GM12878 (cell line): ENCODE data around the gene CTRB2. TPM values are rescaled to one million over a fixed set of nuclear protein-coding genes. Genes with fewer than 3 reads are reported as not detected.

ENCODE experiments used
- ATAC-seq: fragments of 200-7000 bp; cut with Tn5 transposase; 3 replicates; pipeline ENCODE4 v1.9.1; 2020; ENCODE audit warnings: mild to moderate bottlenecking, moderate library complexity
- BruUV-seq: library from RNA; stranded (reverse); fragments of 400-500 nt; replicated peaks from 2 replicates; lab custom pipeline; 2021; lab: Mats Ljungman, UMichigan
- CTCF ChIA-PET: fragments of 300-600 bp; sonication (Branson Sonifier 250); formaldehyde crosslinking; extraction: SDS; loops from one replicate; lab custom pipeline; 2021; ENCODE audit warnings: inconsistent platforms; lab: Yijun Ruan, JAX
- POLR2A ChIA-PET: fragments of 350-600 bp; formaldehyde crosslinking; extraction: SDS; loops from one replicate; lab custom pipeline; 2021; ENCODE audit warnings: inconsistent platforms; lab: Charles Lee
- RAD21 ChIA-PET: fragments of 300-600 bp; sonication (Branson Sonifier 250); formaldehyde crosslinking; loops from one replicate; lab custom pipeline; 2023; ENCODE audit warnings: antibody characterized with exemption; ENCODE audit not compliant: unreplicated experiment; lab: Charles Lee
- SMC1A ChIA-PET: fragments of 300-600 bp; sonication (Branson Sonifier 250); formaldehyde crosslinking; loops from one replicate; lab custom pipeline; 2023; ENCODE audit not compliant: unreplicated experiment, uncharacterized antibody; lab: Charles Lee
- DNase-seq: peaks from one replicate; pipeline ENCODE4 v3.0.0-alpha.2; 2011; ENCODE audit warnings: low read depth, low spot score
- FAIRE-seq: peaks from 3 replicates; lab custom pipeline; 2011; peaks lifted over from hg19 to GRCh38; lab: Jason Lieb, UNC
- H2AFZ ChIP-seq: 2 replicates; pipeline ENCODE4 v1.6.0; 2011; ENCODE audit warnings: low read depth, low read length, control low read depth; ENCODE audit not compliant: control insufficient read depth
- H3K27ac ChIP-seq: 2 replicates; pipeline ENCODE4 v1.5.1; 2011; ENCODE audit warnings: control low read depth; ENCODE audit not compliant: control insufficient read depth, insufficient read depth
- H3K27me3 ChIP-seq, 2 experiments: replicated peaks in 1 of 2; 2 replicates each; pipeline versions ENCODE4 v1.6.0 to v1.6.1; 2011; ENCODE audit warnings: low read length in 1 of 2; ENCODE audit not compliant: control insufficient read depth in 2 of 2, insufficient read depth in 2 of 2
- H3K36me3 ChIP-seq, 2 experiments: 2 replicates each; pipeline ENCODE4 v1.5.1; 2011; ENCODE audit warnings: low read length in 1 of 2; ENCODE audit not compliant: control insufficient read depth in 2 of 2, insufficient read depth in 2 of 2
- H3K4me1 ChIP-seq: 2 replicates; pipeline ENCODE4 v1.6.1; 2011; ENCODE audit warnings: mild to moderate bottlenecking, low read length, moderate library complexity, mixed read lengths; ENCODE audit not compliant: control insufficient read depth, insufficient read depth
- H3K4me2 ChIP-seq: 2 replicates; pipeline ENCODE4 v1.6.0; 2011; ENCODE audit warnings: control low read depth; ENCODE audit not compliant: control insufficient read depth, insufficient read depth
- H3K4me3 ChIP-seq: fragments of 200-600 bp; sonication (generic); 2 replicates; pipeline ENCODE4 v1.5.1; 2016
- H3K79me2 ChIP-seq: 2 replicates; pipeline ENCODE4 v1.6.0; 2011; ENCODE audit warnings: low read length; ENCODE audit not compliant: control insufficient read depth, insufficient read depth
- H3K9ac ChIP-seq: 2 replicates; pipeline ENCODE4 v1.8.0; 2011; ENCODE audit warnings: low read length, control low read depth, mixed read lengths; ENCODE audit not compliant: control insufficient read depth, insufficient read depth
- H3K9me3 ChIP-seq: replicated peaks from 3 replicates; pipeline ENCODE4 v1.5.1; 2011; ENCODE audit warnings: mild to moderate bottlenecking, low read length; ENCODE audit not compliant: control insufficient read depth, insufficient read depth
- H4K20me1 ChIP-seq: 2 replicates; pipeline ENCODE4 v1.6.0; 2011; ENCODE audit not compliant: control insufficient read depth, insufficient read depth
- CBX5 ChIP-seq: sonication (generic); IDR thresholded peaks from 2 replicates; pipeline ENCODE4 v1.6.1; 2016; ENCODE audit warnings: low read depth, moderate library complexity, mild to moderate bottlenecking, inconsistent platforms
- CHD4 ChIP-seq: fragments of 200-600 bp; sonication (generic); IDR thresholded peaks from 2 replicates; pipeline ENCODE4 v1.6.1; 2016; ENCODE audit warnings: mild to moderate bottlenecking
- ESRRA ChIP-seq: IDR thresholded peaks from 2 replicates; pipeline ENCODE4 v1.6.1; 2012; ENCODE audit warnings: mild to moderate bottlenecking, low read length, improper control_type of control experiment
- EZH2 ChIP-seq: IDR thresholded peaks from 2 replicates; pipeline ENCODE4 v1.6.1; 2012; ENCODE audit warnings: low read depth, mild to moderate bottlenecking, control low read depth, inconsistent platforms, low read length, borderline replicate concordance; ENCODE audit not compliant: control insufficient read depth
- FOXK2 ChIP-seq: fragments of 450-650 bp; IDR thresholded peaks from 2 replicates; pipeline ENCODE4 v1.6.1; 2017; ENCODE audit warnings: mild to moderate bottlenecking, moderate library complexity
- GATAD2B ChIP-seq: fragments of 450-650 bp; conservative IDR thresholded peaks from 2 replicates; pipeline ENCODE4 v1.6.1; 2017; ENCODE audit warnings: low read depth, mild to moderate bottlenecking, moderate library complexity
- HDAC2 ChIP-seq: fragments of 200-600 bp; sonication (generic); IDR thresholded peaks from 2 replicates; pipeline ENCODE4 v1.6.1; 2017
- SP1 ChIP-seq: IDR thresholded peaks from one replicate; pipeline ENCODE4 v1.6.1; 2011; ENCODE audit warnings: low read depth, low read length
- STAT3 ChIP-seq: IDR thresholded peaks from 2 replicates; pipeline ENCODE4 v1.6.1; 2011; ENCODE audit warnings: low read depth, low read length, improper control_type of control experiment
- SUPT20H ChIP-seq: IDR thresholded peaks from 2 replicates; pipeline ENCODE4 v1.6.1; 2011; ENCODE audit warnings: low read depth, mild to moderate bottlenecking, low read length, moderate library complexity, borderline replicate concordance; ENCODE audit not compliant: control insufficient read depth
- ZNF687 ChIP-seq: fragments of 450-650 bp; IDR thresholded peaks from 2 replicates; pipeline ENCODE4 v1.6.1; 2017; ENCODE audit warnings: mild to moderate bottlenecking, moderate library complexity
- WGBS: methylation state at CpG from one replicate; pipeline ENCODE4 v1.1.6; 2016; ENCODE audit warnings: low lambda C conversion rate; ENCODE audit not compliant: insufficient replicate concordance, insufficient coverage; ENCODE audit errors: missing lambda C conversion rate; 5-methylcytosine and 5-hydroxymethylcytosine counted together
- in situ Hi-C: fragments of 300-500 bp; cut with MboI; formaldehyde crosslinking; loops from 9 replicates; pipeline ENCODE4 v1.14.3; 2018; ENCODE audit warnings: mixed read lengths
- intact Hi-C: fragments of 100-400 bp; cut with micrococcal nuclease; formaldehyde crosslinking; loops from one replicate; pipeline ENCODE4 v1.14.2; 2022; ENCODE audit not compliant: unreplicated experiment
- polyA plus RNA-seq, 11 experiments: library from polyadenylated mRNA; depleted of rRNA in 4 of 11; unstranded in 6 of 11; stranded (reverse) in 5 of 11; fragments of >200 nt; fragmentation: Nextera tagmentation in 4 of 11; fragmentation: Illumina TruSeq in 1 of 11; extraction: Ambion mirVana in 4 of 11; extraction: Trizol in 1 of 11; gene quantifications; 1 replicate in 1 of 11; 2 replicates in 10 of 11; pipeline versions ENCODE4 v1.2.1 to v1.2.3, GENCODE V29; 2011 to 2016; ENCODE audit warnings: inconsistent platforms in 2 of 11, missing spikeins in 2 of 11, low read depth in 1 of 11
- total RNA-seq, 4 experiments: library from RNA; depleted of rRNA in 3 of 4; stranded (reverse); fragments of >200 nt in 3 of 4; fragmentation: Illumina TruSeq in 1 of 4; extraction: Trizol in 1 of 4; gene quantifications; 2 replicates each; pipeline versions ENCODE4 v1.2.1 to v1.2.3, GENCODE V29; 2013 to 2021
- TF ChIP-seq, protein P1 (sequence below): IDR thresholded peaks from 2 replicates; pipeline ENCODE4 v1.6.1; 2012; ENCODE audit warnings: low read depth, low read length, improper control_type of control experiment
- TF ChIP-seq, protein P2 (sequence below): IDR thresholded peaks from 2 replicates; pipeline ENCODE4 v1.6.1; 2011; ENCODE audit warnings: mild to moderate bottlenecking, low read depth, low read length, moderate library complexity; ENCODE audit not compliant: insufficient replicate concordance

The CTRB2 gene
- total and polyA plus RNA-seq, 10 of the 15 experiments (the other 5 are each of a cell fraction or from before 2014, with no cell fraction given), result 9.4 TPM; not detected in 9

DNA sequence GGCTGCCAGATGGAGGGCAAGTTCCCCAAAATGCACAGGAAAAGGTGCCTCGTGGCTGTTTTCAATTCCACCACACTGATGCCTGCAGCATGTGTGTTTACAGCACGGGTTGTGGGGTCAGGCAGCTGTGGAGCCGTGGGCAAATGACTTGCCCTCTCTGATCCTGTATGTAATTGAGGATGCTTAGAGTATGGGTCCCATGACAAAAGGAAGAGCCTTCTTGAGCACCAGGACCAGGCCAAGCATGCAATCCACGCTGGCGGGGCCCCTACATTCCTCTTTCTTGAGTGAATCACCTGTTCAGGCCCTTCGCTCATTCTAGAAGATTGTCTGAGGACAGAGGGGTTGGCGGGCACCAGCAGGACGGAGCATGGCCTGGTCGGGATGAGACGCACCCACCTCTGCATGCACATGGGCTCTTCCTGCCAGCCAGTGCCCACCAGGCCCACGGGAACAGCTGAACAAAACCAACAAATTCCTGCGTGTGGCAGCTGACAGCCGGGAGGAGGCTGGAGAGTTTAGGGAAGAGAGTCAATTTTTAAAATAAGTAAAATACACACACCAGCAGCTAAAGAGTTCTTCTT lies 1.4 kb upstream of the CTRB2 start:
- no peak for DNase-seq
- intact Hi-C loops (no loop called here), in situ Hi-C loops (no loop called here)
- H3K36me3 ChIP-seq, result no peaks in the 10 kb centered on the region
- ATAC-seq, result no peak
- ChIA-PET RAD21 (interaction anchor here (0.9 kb wide), 1 partner anchor 9 kb away, joined by 3 read pairs; no protein-coding TSS in a partner anchor), CTCF (interaction anchor here (0.6 to 1.6 kb wide), 3 partner anchors 8 to 172 kb away, joined by 3 to 8 read pairs (median 3); no protein-coding TSS in a partner anchor), POLR2A (no interaction called here), SMC1A (no interaction called here)
- H3K27ac ChIP-seq, result no peak overlapping the region
- FAIRE-seq, result no peak
- no peaks in the 10 kb centered on the region for H3K27me3 ChIP-seq
- H3K79me2 ChIP-seq, result no peaks in the 10 kb centered on the region
- peaks cover 5% of the 10 kb centered on the region for H3K4me1 ChIP-seq
- WGBS, result 59% methylated on average over 13 of the region's 13 CpGs
- H4K20me1 ChIP-seq, result no peaks in the 10 kb centered on the region
- no peak overlapping the region for H3K9ac ChIP-seq
- no peak overlapping the region for H2AFZ ChIP-seq
- H3K4me3 ChIP-seq, result no peak overlapping the region
- H3K4me2 ChIP-seq, result no peak overlapping the region
- no peak for TF ChIP-seq ZNF687
- TF ChIP-seq EZH2, result no peak
- TF ChIP-seq, protein P1, sequence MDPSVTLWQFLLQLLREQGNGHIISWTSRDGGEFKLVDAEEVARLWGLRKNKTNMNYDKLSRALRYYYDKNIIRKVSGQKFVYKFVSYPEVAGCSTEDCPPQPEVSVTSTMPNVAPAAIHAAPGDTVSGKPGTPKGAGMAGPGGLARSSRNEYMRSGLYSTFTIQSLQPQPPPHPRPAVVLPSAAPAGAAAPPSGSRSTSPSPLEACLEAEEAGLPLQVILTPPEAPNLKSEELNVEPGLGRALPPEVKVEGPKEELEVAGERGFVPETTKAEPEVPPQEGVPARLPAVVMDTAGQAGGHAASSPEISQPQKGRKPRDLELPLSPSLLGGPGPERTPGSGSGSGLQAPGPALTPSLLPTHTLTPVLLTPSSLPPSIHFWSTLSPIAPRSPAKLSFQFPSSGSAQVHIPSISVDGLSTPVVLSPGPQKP, result no peak
- no peak for TF ChIP-seq SP1
- TF ChIP-seq HDAC2, result no peak
- no peak for TF ChIP-seq SUPT20H
- no peak for TF ChIP-seq FOXK2
- TF ChIP-seq, protein P2, sequence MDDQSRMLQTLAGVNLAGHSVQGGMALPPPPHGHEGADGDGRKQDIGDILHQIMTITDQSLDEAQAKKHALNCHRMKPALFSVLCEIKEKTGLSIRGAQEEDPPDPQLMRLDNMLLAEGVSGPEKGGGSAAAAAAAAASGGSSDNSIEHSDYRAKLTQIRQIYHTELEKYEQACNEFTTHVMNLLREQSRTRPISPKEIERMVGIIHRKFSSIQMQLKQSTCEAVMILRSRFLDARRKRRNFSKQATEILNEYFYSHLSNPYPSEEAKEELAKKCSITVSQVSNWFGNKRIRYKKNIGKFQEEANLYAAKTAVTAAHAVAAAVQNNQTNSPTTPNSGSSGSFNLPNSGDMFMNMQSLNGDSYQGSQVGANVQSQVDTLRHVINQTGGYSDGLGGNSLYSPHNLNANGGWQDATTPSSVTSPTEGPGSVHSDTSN, result no peak
- no peak for TF ChIP-seq CBX5
- TF ChIP-seq GATAD2B, result no peak
- no peak for TF ChIP-seq ESRRA
- no peak for TF ChIP-seq STAT3
- TF ChIP-seq CHD4, result no peak
- no TSS peak for BruUV-seq
- H3K9me3 ChIP-seq, result no peaks in the 10 kb centered on the region
